ENCODE results near the gene C6orf89.
"Not testable (repeated sequence)": the region's sequence is repeated elsewhere in the genome, so short reads cannot be mapped to it uniquely, and the experiment has no call there.

Gene C6orf89

GRCh38 chr6:36949076-36949475, 63.3 kb downstream of the C6orf89 start:
- peaks cover 15 to 21% of the 10 kb centered on the region in 2 donors for H3K4me1 Mint-ChIP-seq
- H3K27me3 Mint-ChIP-seq, H3K27ac Mint-ChIP-seq: not testable (repeated sequence)

GRCh38 chr6:36949636-36950035, 63.9 kb downstream of the C6orf89 start:
- no peak overlapping the region for H3K4me3 Mint-ChIP-seq
- no peaks in the 10 kb centered on the region for H3K36me3 Mint-ChIP-seq
- peaks cover 16 to 21% of the 10 kb centered on the region in 2 donors for H3K4me1 Mint-ChIP-seq
- no peak overlapping the region for H3K27ac Mint-ChIP-seq
- H3K9me3 Mint-ChIP-seq: no peaks in the 10 kb centered on the region
- no peak for DNase-seq
- no peaks in the 10 kb centered on the region for H3K27me3 Mint-ChIP-seq
- ATAC-seq (replicated peaks): no peak

More at GRCh38 chr6:36949076-36949475, 63.3 kb downstream of the C6orf89 start:
- not testable (repeated sequence) for ATAC-seq (replicated peaks); H3K4me3 Mint-ChIP-seq; DNase-seq; H3K9me3 Mint-ChIP-seq; H3K36me3 Mint-ChIP-seq

GRCh38 chr6:36953931-36954261, 68.1 kb downstream of the C6orf89 start:
- Mint-ChIP-seq H3K4me1 (peaks cover 24 to 29% of the 10 kb centered on the region in 2 donors), H3K36me3 (no peaks in the 10 kb centered on the region), H3K27me3 (no peaks in the 10 kb centered on the region), H3K9me3 (no peaks in the 10 kb centered on the region), H3K27ac (no peak overlapping the region), H3K4me3 (no peak overlapping the region)
- DNase-seq: no peak
- no peak for ATAC-seq (replicated peaks)

- Mint-ChIP-seq H3K4me1 (peaks cover 24 to 29% of the 10 kb centered on the region in 2 donors), H3K27me3 (no peaks in the 10 kb centered on the region), H3K9me3 (no peaks in the 10 kb centered on the region), H3K4me3 (peak within 1 kb of the TSS in 1 of 2 donors; percentile 35), H3K36me3 (no peaks in the 10 kb centered on the region), H3K27ac (no peak within 1 kb of the TSS)
- no peak for DNase-seq
- ATAC-seq (replicated peaks): peak; percentile 53 to 54
Observed at GRCh38 chr6:36954262-36954931, 68.6 kb downstream of the C6orf89 start, which contains the start of gene PI16. PI16 (plus strand) TSS chr6:36954738; CDS start chr6:36954761, 23 bp downstream.

- Mint-ChIP-seq H3K27ac (no peak overlapping the region), H3K27me3 (no peaks in the 10 kb centered on the region), H3K4me1 (peaks cover 24 to 29% of the 10 kb centered on the region in 2 donors), H3K4me3 (no peak overlapping the region), H3K36me3 (no peaks in the 10 kb centered on the region), H3K9me3 (no peaks in the 10 kb centered on the region)
- ATAC-seq (replicated peaks): peak; percentile 21 to 33
- no peak for DNase-seq
Observed at GRCh38 chr6:36955136-36955535, 69.4 kb downstream of the C6orf89 start.

GRCh38 chr6:36955671-36956445, 70.1 kb downstream of the C6orf89 start:
- ATAC-seq (replicated peaks) (peak; percentile 21 to 29), DNase-seq (no peak)
- H3K27me3 Mint-ChIP-seq: no peaks in the 10 kb centered on the region
- H3K36me3 Mint-ChIP-seq: no peaks in the 10 kb centered on the region
- H3K4me3 Mint-ChIP-seq: no peak overlapping the region
- no peak overlapping the region for H3K27ac Mint-ChIP-seq
- H3K4me1 Mint-ChIP-seq: peaks cover 24 to 29% of the 10 kb centered on the region in 2 donors
- H3K9me3 Mint-ChIP-seq: no peaks in the 10 kb centered on the region

- no peak for DNase-seq
- Mint-ChIP-seq H3K27me3 (peaks cover 0 to 3% of the 10 kb centered on the region in 2 donors), H3K4me1 (peaks cover 28 to 29% of the 10 kb centered on the region in 2 donors), H3K27ac (no peak overlapping the region), H3K9me3 (no peaks in the 10 kb centered on the region), H3K36me3 (no peaks in the 10 kb centered on the region), H3K4me3 (no peak overlapping the region)
- no peak for ATAC-seq (replicated peaks)
Observed at GRCh38 chr6:36956446-36956820, 70.7 kb downstream of the C6orf89 start.

- no peak overlapping the region for H3K4me3 Mint-ChIP-seq
- H3K36me3 Mint-ChIP-seq: no peaks in the 10 kb centered on the region
- no peaks in the 10 kb centered on the region for H3K9me3 Mint-ChIP-seq
- H3K4me1 Mint-ChIP-seq: peaks cover 33 to 41% of the 10 kb centered on the region in 2 donors
- no peak overlapping the region for H3K27ac Mint-ChIP-seq
- DNase-seq: no peak
- peaks cover 0 to 7% of the 10 kb centered on the region in 2 donors for H3K27me3 Mint-ChIP-seq
- no peak for ATAC-seq (replicated peaks)
Observed at GRCh38 chr6:36957773-36958271, 72.1 kb downstream of the C6orf89 start.

- Mint-ChIP-seq H3K4me3 (no peak overlapping the region), H3K36me3 (no peaks in the 10 kb centered on the region), H3K9me3 (no peaks in the 10 kb centered on the region), H3K27ac (peak overlapping the region; percentile 73), H3K27me3 (peaks cover 0 to 7% of the 10 kb centered on the region in 2 donors), H3K4me1 (peaks cover 42 to 46% of the 10 kb centered on the region in 2 donors)
- DNase-seq (no peak), ATAC-seq (replicated peaks) (no peak)
Observed at GRCh38 chr6:36958775-36959554, 73.2 kb downstream of the C6orf89 start.

- ATAC-seq (replicated peaks): no peak
- Mint-ChIP-seq H3K9me3 (no peaks in the 10 kb centered on the region), H3K27ac (no peak overlapping the region), H3K27me3 (peaks cover 0 to 7% of the 10 kb centered on the region in 2 donors), H3K36me3 (no peaks in the 10 kb centered on the region), H3K4me1 (peaks cover 40 to 46% of the 10 kb centered on the region in 2 donors), H3K4me3 (no peak overlapping the region)
- no peak for DNase-seq
Observed at GRCh38 chr6:36959555-36960250, 74.0 kb downstream of the C6orf89 start.

GRCh38 chr6:36961441-36962435, 76.0 kb downstream of the C6orf89 start:
- H3K27me3 Mint-ChIP-seq: peaks cover 0 to 7% of the 10 kb centered on the region in 2 donors
- H3K4me1 Mint-ChIP-seq: peaks cover 32 to 34% of the 10 kb centered on the region in 2 donors
- H3K4me3 Mint-ChIP-seq: no peak overlapping the region
- H3K9me3 Mint-ChIP-seq: no peaks in the 10 kb centered on the region
- H3K36me3 Mint-ChIP-seq: peaks cover 2 to 11% of the 10 kb centered on the region in 2 donors
- no peak for DNase-seq
- no peak for ATAC-seq (replicated peaks)
- no peak overlapping the region for H3K27ac Mint-ChIP-seq

GRCh38 chr6:36962874-36963273, 77.1 kb downstream of the C6orf89 start:
- ATAC-seq (replicated peaks) (peak; percentile 81 to 83), DNase-seq (peak; percentile 75)
- peak overlapping the region; percentile 34 to 59 for H3K4me3 Mint-ChIP-seq
- peaks cover 0 to 7% of the 10 kb centered on the region in 2 donors for H3K27me3 Mint-ChIP-seq
- peaks cover 32 to 34% of the 10 kb centered on the region in 2 donors for H3K4me1 Mint-ChIP-seq
- no peaks in the 10 kb centered on the region for H3K9me3 Mint-ChIP-seq
- peak overlapping the region; percentile 92 for H3K27ac Mint-ChIP-seq
- H3K36me3 Mint-ChIP-seq: peaks cover 2 to 19% of the 10 kb centered on the region in 2 donors

Measured in stimulated activated naive B cell treated with anti-CD40 and anti-IgM and Interleukin-4, amounts not matched to agents 10 μg/mL and 1 μg/mL and 100 μg/mL, for 72 hours (primary cell).